Measurements from ENCODE around the gene ZNF628.

ZNF628 gene

GRCh38 chr19:55449469-55449868 lies 26.9 kb upstream of the ZNF628 start:
- DNase-seq (ENCODE audit: low read depth in 2 of 2, low spot score in 1 of 2) = no peak

- no peak for DNase-seq (ENCODE audit: low read depth in 2 of 2, low spot score in 1 of 2)
Observed at GRCh38 chr19:55451163-55451964, 25.1 kb upstream of the ZNF628 start.

GRCh38 chr19:55451965-55452748 lies 24.3 kb upstream of the ZNF628 start:
- no peak for DNase-seq (ENCODE audit: low read depth in 2 of 2, low spot score in 1 of 2)

GRCh38 chr19:55452749-55453346 lies 23.6 kb upstream of the ZNF628 start:
- DNase-seq (ENCODE audit: low read depth in 2 of 2, low spot score in 1 of 2) = no peak

- no peak for DNase-seq (ENCODE audit: low read depth in 2 of 2, low spot score in 1 of 2)
Observed at GRCh38 chr19:55453511-55454260, 22.7 kb upstream of the ZNF628 start.

GRCh38 chr19:55454787-55455243 lies 21.6 kb upstream of the ZNF628 start:
- peak in 1 of 2 donors; percentile 15 for DNase-seq (ENCODE audit: low read depth in 2 of 2, low spot score in 1 of 2)

GRCh38 chr19:55455576-55456235 lies 20.7 kb upstream of the ZNF628 start:
- DNase-seq (ENCODE audit: low read depth in 2 of 2, low spot score in 1 of 2) = no peak

- no peak for DNase-seq (ENCODE audit: low read depth in 2 of 2, low spot score in 1 of 2)
Observed at GRCh38 chr19:55456347-55456746, 20.1 kb upstream of the ZNF628 start.

- DNase-seq (ENCODE audit: low read depth in 2 of 2, low spot score in 1 of 2) = no peak
Observed at GRCh38 chr19:55457683-55458457, 18.5 kb upstream of the ZNF628 start.

GRCh38 chr19:55459551-55459949 lies 16.9 kb upstream of the ZNF628 start:
- no peak for DNase-seq (ENCODE audit: low read depth in 2 of 2, low spot score in 1 of 2)

GRCh38 chr19:55459950-55460657 lies 16.3 kb upstream of the ZNF628 start:
- no peak for DNase-seq (ENCODE audit: low read depth in 2 of 2, low spot score in 1 of 2)

GRCh38 chr19:55460670-55461258 lies 15.7 kb upstream of the ZNF628 start:
- DNase-seq (ENCODE audit: low read depth in 2 of 2, low spot score in 1 of 2) = no peak

GRCh38 chr19:55461259-55461973 lies 15.0 kb upstream of the ZNF628 start, which contains the start of gene ISOC2:
Gene ISOC2 (minus strand): TSS chr19:55461642. CDS start chr19:55456486, 5,156 bp downstream.
- DNase-seq (ENCODE audit: low read depth in 2 of 2, low spot score in 1 of 2) = peak; percentile 99 to 100

- DNase-seq (ENCODE audit: low read depth in 2 of 2, low spot score in 1 of 2) = no peak
Observed at GRCh38 chr19:55461974-55462626, 14.3 kb upstream of the ZNF628 start.

GRCh38 chr19:55462722-55463121 lies 13.7 kb upstream of the ZNF628 start:
- DNase-seq (ENCODE audit: low read depth in 2 of 2, low spot score in 1 of 2) = no peak

GRCh38 chr19:55463583-55464031 lies 12.8 kb upstream of the ZNF628 start:
- DNase-seq (ENCODE audit: low read depth in 2 of 2, low spot score in 1 of 2) = no peak

- DNase-seq (ENCODE audit: low read depth in 2 of 2, low spot score in 1 of 2) = no peak
Observed at GRCh38 chr19:55464039-55464661, 12.3 kb upstream of the ZNF628 start.
